ENCODE measurements around the gene FIZ1.

DNA sequence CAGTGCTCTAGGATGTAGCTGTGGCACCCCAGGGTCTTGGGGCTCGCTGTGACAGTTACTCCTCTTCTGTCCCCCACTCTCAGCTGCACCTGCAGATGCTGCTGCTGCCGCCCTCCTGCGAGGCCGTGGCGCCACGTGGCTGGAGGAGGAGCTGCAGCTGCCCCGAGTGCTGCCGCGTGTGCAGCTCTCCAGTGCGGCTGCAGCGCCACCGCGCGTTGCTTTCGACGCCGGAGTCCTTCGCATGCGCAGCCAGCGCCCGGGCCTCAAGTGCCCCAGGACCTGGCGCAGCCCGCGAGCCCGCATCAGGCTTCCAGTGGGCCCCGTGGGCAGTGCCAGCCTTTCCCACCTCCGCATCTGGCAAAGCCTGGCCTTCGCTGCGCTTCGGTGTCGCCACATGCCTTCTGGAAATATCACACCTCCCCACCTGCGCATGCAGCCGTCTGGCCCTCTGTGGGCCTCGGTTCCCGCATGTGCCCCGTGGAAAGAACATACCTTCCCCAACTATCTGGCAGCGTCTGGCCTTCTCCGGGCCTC is 40.8 kb upstream of the FIZ1 start:
- TF ChIP-seq, protein P1, sequence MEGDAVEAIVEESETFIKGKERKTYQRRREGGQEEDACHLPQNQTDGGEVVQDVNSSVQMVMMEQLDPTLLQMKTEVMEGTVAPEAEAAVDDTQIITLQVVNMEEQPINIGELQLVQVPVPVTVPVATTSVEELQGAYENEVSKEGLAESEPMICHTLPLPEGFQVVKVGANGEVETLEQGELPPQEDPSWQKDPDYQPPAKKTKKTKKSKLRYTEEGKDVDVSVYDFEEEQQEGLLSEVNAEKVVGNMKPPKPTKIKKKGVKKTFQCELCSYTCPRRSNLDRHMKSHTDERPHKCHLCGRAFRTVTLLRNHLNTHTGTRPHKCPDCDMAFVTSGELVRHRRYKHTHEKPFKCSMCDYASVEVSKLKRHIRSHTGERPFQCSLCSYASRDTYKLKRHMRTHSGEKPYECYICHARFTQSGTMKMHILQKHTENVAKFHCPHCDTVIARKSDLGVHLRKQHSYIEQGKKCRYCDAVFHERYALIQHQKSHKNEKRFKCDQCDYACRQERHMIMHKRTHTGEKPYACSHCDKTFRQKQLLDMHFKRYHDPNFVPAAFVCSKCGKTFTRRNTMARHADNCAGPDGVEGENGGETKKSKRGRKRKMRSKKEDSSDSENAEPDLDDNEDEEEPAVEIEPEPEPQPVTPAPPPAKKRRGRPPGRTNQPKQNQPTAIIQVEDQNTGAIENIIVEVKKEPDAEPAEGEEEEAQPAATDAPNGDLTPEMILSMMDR (conservative IDR thresholded peaks at IDR 0.05; ENCODE audit: low read depth, low read length), result peak; percentile 61
- TF ChIP-seq POLR2A (IDR thresholded peaks at IDR 0.05; ENCODE audit: low read depth, low read length) (no peak), RAD21 (IDR thresholded peaks at IDR 0.05; ENCODE audit: low read length) (peak; percentile 45), NFE2L2 (IDR thresholded peaks at IDR 0.05; ENCODE audit: low read depth, low read length) (no peak), BHLHE40 (IDR thresholded peaks at IDR 0.05; ENCODE audit: low read depth, low read length) (peak; percentile 12; the same call in 1 of the 2 replicates), RFX5 (IDR thresholded peaks at IDR 0.05; ENCODE audit: low read depth, low read length) (no peak), MXI1 (IDR thresholded peaks at IDR 0.05; ENCODE audit: borderline replicate concordance, low read depth, low read length) (peak; percentile 82; the same call in 1 of the 2 replicates), MAFK (IDR thresholded peaks at IDR 0.05; ENCODE audit: low read depth, low read length) (no peak), CEBPB (IDR thresholded peaks at IDR 0.05; ENCODE audit: low read depth, low read length) (no peak), RCOR1 (IDR thresholded peaks at IDR 0.05; ENCODE audit: insufficient replicate concordance, low read length) (no peak), SMC3 (IDR thresholded peaks at IDR 0.05; ENCODE audit: low read depth, low read length) (0 out of 2 replicates have a peak, but pooled peaks have one; percentile 29), FOS (IDR thresholded peaks at IDR 0.05; ENCODE audit: low read depth, low read length) (no peak)
- TF ChIP-seq, protein P2, sequence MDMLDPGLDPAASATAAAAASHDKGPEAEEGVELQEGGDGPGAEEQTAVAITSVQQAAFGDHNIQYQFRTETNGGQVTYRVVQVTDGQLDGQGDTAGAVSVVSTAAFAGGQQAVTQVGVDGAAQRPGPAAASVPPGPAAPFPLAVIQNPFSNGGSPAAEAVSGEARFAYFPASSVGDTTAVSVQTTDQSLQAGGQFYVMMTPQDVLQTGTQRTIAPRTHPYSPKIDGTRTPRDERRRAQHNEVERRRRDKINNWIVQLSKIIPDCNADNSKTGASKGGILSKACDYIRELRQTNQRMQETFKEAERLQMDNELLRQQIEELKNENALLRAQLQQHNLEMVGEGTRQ (IDR thresholded peaks at IDR 0.05; ENCODE audit: low read depth, low read length), result peak; percentile 62
